Loucy (cell line): ENCODE measurements around the gene SLC26A2.

ENCODE experiments used
- EZH2phosphoT487 ChIP-seq: fragments of 200-600 bp; IDR thresholded peaks from 2 replicates; pipeline ENCODE4 v1.6.1; 2018; ENCODE audit warnings: antibody characterized with exemption, mild to moderate bottlenecking, moderate library complexity, borderline replicate concordance
- TF ChIP-seq, protein P1 (sequence below): fragments of 200-600 bp; sonication (generic); conservative IDR thresholded peaks from 2 replicates; pipeline ENCODE4 v1.5.1; 2014; ENCODE audit warnings: mild to moderate bottlenecking, antibody characterized with exemption, low read length

GRCh38 chr5:149939546-149939945, 21.0 kb upstream of the SLC26A2 start:
- TF ChIP-seq, protein P1, sequence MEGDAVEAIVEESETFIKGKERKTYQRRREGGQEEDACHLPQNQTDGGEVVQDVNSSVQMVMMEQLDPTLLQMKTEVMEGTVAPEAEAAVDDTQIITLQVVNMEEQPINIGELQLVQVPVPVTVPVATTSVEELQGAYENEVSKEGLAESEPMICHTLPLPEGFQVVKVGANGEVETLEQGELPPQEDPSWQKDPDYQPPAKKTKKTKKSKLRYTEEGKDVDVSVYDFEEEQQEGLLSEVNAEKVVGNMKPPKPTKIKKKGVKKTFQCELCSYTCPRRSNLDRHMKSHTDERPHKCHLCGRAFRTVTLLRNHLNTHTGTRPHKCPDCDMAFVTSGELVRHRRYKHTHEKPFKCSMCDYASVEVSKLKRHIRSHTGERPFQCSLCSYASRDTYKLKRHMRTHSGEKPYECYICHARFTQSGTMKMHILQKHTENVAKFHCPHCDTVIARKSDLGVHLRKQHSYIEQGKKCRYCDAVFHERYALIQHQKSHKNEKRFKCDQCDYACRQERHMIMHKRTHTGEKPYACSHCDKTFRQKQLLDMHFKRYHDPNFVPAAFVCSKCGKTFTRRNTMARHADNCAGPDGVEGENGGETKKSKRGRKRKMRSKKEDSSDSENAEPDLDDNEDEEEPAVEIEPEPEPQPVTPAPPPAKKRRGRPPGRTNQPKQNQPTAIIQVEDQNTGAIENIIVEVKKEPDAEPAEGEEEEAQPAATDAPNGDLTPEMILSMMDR: no peak
- TF ChIP-seq EZH2phosphoT487: no peak
